PFSK-1 (cell line): Measurements from ENCODE around the gene PARD3B.

Experiments used
- FOXP2 ChIP-seq: optimal IDR thresholded peaks from 2 replicates; pipeline ENCODE3; 2011; ENCODE audit warnings: borderline replicate concordance, control low read depth, inconsistent platforms; ENCODE audit not compliant: insufficient read depth; ENCODE audit errors: extremely low read length, extremely low read depth
- REST ChIP-seq, 2 experiments: IDR thresholded peaks; 2 replicates each; pipeline versions ENCODE4 v1.6.1 to v1.8.0; 2011 to 2012; ENCODE audit warnings: low read depth in 2 of 2, low read length in 2 of 2, control low read depth in 1 of 2, inconsistent platforms in 1 of 2, mild to moderate bottlenecking in 1 of 2, moderate library complexity in 1 of 2; ENCODE audit not compliant: insufficient read depth in 1 of 2
- TAF1 ChIP-seq: IDR thresholded peaks from 2 replicates; pipeline ENCODE4 v1.6.1; 2012; ENCODE audit warnings: low read length, control low read depth, borderline replicate concordance; ENCODE audit not compliant: insufficient read depth

DNA sequence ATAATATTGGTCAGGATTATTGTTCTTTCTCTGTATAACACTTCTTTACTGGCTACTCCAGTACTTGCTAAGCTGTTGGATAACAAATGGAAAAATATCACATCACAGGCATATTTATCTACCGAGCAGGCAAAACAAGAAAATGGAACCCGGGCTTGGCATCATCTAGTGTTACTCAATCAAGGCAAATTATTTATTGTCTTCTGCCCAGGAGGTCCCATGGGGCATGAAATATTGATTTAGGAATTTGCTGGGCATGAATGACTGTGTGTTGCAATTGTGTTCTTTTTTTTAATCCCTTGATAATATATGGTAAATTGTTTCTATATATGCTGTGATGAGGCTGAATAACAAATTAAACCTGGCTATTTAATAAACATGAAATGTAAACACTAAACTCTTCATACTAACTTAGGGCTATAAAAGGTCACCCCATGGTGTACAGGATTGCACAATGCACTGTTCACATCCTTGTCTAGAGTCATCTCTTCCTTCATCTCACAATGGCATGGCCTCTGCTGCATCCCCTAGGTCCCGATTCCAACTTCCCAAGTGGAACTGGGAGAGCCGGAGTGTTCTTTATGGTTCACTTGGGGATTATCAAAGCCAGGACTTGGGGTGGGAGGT, 2.2 kb upstream of the PARD3B start:
- no peak for TF ChIP-seq FOXP2
- TF ChIP-seq REST (IDR thresholded peaks at IDR 0.05; ENCODE audit: insufficient read depth in 1 of 2, low read depth in 2 of 2, low read length in 2 of 2), result no peak
- no peak for TF ChIP-seq TAF1
